DND-41 (cell line): ENCODE measurements around the gene ANXA4.

ENCODE experiments used
- EZH2 ChIP-seq: IDR thresholded peaks from 3 replicates; pipeline ENCODE4 v1.6.1; 2012; ENCODE audit warnings: borderline replicate concordance, low read depth, mild to moderate bottlenecking, moderate library complexity, low read length, inconsistent platforms; ENCODE audit not compliant: severe bottlenecking
- TF ChIP-seq, protein P1 (sequence below): IDR thresholded peaks from 2 replicates; pipeline ENCODE4 v1.5.1; 2012; ENCODE audit warnings: borderline replicate concordance, low read length, moderate library complexity, mild to moderate bottlenecking; ENCODE audit not compliant: poor library complexity, severe bottlenecking; ENCODE audit errors: extremely low read depth

DNA sequence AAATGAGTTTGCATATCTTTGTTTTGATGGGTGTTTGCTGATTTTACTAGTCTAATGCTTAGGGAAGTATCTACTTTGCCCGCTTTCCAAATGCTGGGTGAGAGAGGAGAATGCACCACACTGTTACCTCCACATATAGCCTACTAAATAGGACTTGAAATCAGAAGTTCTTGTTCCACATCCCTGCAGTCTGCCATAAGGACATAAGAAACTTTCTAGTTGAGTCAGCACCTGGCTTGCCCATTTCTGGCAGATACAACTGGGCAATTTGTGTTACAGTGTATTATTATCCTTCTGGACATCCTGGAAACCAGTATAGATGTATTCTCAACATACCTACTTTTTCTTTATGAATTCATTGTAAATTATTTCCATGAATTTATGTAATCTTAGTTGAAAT is 29.5 kb downstream of the ANXA4 start:
- TF ChIP-seq, protein P1, sequence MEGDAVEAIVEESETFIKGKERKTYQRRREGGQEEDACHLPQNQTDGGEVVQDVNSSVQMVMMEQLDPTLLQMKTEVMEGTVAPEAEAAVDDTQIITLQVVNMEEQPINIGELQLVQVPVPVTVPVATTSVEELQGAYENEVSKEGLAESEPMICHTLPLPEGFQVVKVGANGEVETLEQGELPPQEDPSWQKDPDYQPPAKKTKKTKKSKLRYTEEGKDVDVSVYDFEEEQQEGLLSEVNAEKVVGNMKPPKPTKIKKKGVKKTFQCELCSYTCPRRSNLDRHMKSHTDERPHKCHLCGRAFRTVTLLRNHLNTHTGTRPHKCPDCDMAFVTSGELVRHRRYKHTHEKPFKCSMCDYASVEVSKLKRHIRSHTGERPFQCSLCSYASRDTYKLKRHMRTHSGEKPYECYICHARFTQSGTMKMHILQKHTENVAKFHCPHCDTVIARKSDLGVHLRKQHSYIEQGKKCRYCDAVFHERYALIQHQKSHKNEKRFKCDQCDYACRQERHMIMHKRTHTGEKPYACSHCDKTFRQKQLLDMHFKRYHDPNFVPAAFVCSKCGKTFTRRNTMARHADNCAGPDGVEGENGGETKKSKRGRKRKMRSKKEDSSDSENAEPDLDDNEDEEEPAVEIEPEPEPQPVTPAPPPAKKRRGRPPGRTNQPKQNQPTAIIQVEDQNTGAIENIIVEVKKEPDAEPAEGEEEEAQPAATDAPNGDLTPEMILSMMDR = no peak
- no peak for TF ChIP-seq EZH2
